ENCODE measurements around the gene SLC16A10.

The SLC16A10 gene

GRCh38 chr6:111129013-111129412, 41.7 kb downstream of the SLC16A10 start:
- no peak for TF ChIP-seq CTCF (IDR thresholded peaks at IDR 0.05)

- no peak for TF ChIP-seq CTCF (IDR thresholded peaks at IDR 0.05)
Observed at GRCh38 chr6:111147440-111147839, 60.1 kb downstream of the SLC16A10 start.

GRCh38 chr6:111148110-111148509, 60.8 kb downstream of the SLC16A10 start:
- TF ChIP-seq CTCF (IDR thresholded peaks at IDR 0.05): no peak

- no peak for TF ChIP-seq CTCF (IDR thresholded peaks at IDR 0.05)
Observed at GRCh38 chr6:111150577-111150976, 63.3 kb downstream of the SLC16A10 start.

GRCh38 chr6:111154981-111155380, 67.7 kb downstream of the SLC16A10 start:
- no peak for TF ChIP-seq CTCF (IDR thresholded peaks at IDR 0.05)

- TF ChIP-seq CTCF (IDR thresholded peaks at IDR 0.05): no peak
Observed at GRCh38 chr6:111157412-111157811, 70.1 kb downstream of the SLC16A10 start.

- no peak for TF ChIP-seq CTCF (IDR thresholded peaks at IDR 0.05)
Observed at GRCh38 chr6:111159633-111160032, 72.3 kb downstream of the SLC16A10 start.

GRCh38 chr6:111161650-111162049, 74.3 kb downstream of the SLC16A10 start:
- TF ChIP-seq CTCF (IDR thresholded peaks at IDR 0.05): no peak

Measured in LNCAP (cell line).